Mesenchymal stem cell (in vitro differentiated cells and primary cell): ENCODE data around the gene NFAT5. TPM values are rescaled to one million over a fixed set of nuclear protein-coding genes. Genes with fewer than 3 reads are reported as not detected.
"Not testable (repeated sequence)": the region's sequence is repeated elsewhere in the genome, so short reads cannot be mapped to it uniquely, and the experiment has no call there.

Experiments used
- DNase-seq: peaks from one replicate; pipeline ENCODE4 v3.0.0-alpha.2; 2013
- H2AFZ ChIP-seq: one replicate; pipeline ENCODE4 v1.6.1; 2013; ENCODE audit warnings: low read depth, mild to moderate bottlenecking, control low read depth, inconsistent platforms, low read length, moderate library complexity
- H2AK5ac ChIP-seq: 2 replicates; pipeline ENCODE4 v1.6.1; 2013; ENCODE audit warnings: low read length, moderate library complexity, mild to moderate bottlenecking, inconsistent platforms; ENCODE audit not compliant: severe bottlenecking
- H2BK120ac ChIP-seq: one replicate; pipeline ENCODE4 v1.6.1; 2013; ENCODE audit warnings: low read depth, mild to moderate bottlenecking, inconsistent platforms, low read length, moderate library complexity
- H2BK12ac ChIP-seq, 2 experiments: one replicate each; pipeline ENCODE4 v1.6.1; 2013; ENCODE audit warnings: inconsistent platforms in 2 of 2, low read length in 2 of 2, mild to moderate bottlenecking in 2 of 2, moderate library complexity in 2 of 2, control low read depth in 1 of 2
- H2BK15ac ChIP-seq: one replicate; pipeline ENCODE4 v1.6.1; 2013; ENCODE audit warnings: mild to moderate bottlenecking, low read depth, inconsistent platforms; ENCODE audit not compliant: poor library complexity, severe bottlenecking
- H2BK5ac ChIP-seq: 2 replicates; pipeline ENCODE4 v1.6.1; 2013; ENCODE audit warnings: low read depth, mild to moderate bottlenecking, low read length, control low read depth, inconsistent platforms; ENCODE audit not compliant: poor library complexity, severe bottlenecking
- H3K14ac ChIP-seq, 2 experiments: one replicate each; pipeline ENCODE4 v1.6.1; 2013; ENCODE audit warnings: inconsistent platforms in 2 of 2, low read length in 2 of 2, control low read depth in 1 of 2, mild to moderate bottlenecking in 1 of 2, moderate library complexity in 1 of 2
- H3K18ac ChIP-seq, 2 experiments: one replicate each; pipeline ENCODE4 v1.6.1; 2013; ENCODE audit warnings: inconsistent platforms in 2 of 2, low read length in 2 of 2, control low read depth in 1 of 2, low read depth in 1 of 2, mild to moderate bottlenecking in 1 of 2
- H3K23ac ChIP-seq, 2 experiments: one replicate each; pipeline ENCODE4 v1.6.1; 2013; ENCODE audit warnings: inconsistent platforms in 2 of 2, low read length in 2 of 2, mild to moderate bottlenecking in 2 of 2, moderate library complexity in 2 of 2, control low read depth in 1 of 2
- H3K27ac ChIP-seq: 2 replicates; pipeline ENCODE4 v1.5.1; 2013; ENCODE audit warnings: mild to moderate bottlenecking, moderate library complexity, low read length, control low read depth, inconsistent platforms; ENCODE audit not compliant: poor library complexity, severe bottlenecking
- H3K27me3 ChIP-seq, 2 experiments: 2 replicates each; pipeline versions ENCODE4 v1.6.1 to v1.7.0; 2013; ENCODE audit warnings: low read length in 2 of 2, mild to moderate bottlenecking in 2 of 2, moderate library complexity in 2 of 2, control low read depth in 1 of 2, inconsistent platforms in 1 of 2; ENCODE audit not compliant: control insufficient read depth in 1 of 2, insufficient read depth in 1 of 2
- H3K36me3 ChIP-seq, 2 experiments: 2 replicates each; pipeline versions ENCODE4 v1.6.1 to v1.7.0; 2013; ENCODE audit warnings: low read length in 2 of 2, control low read depth in 1 of 2, inconsistent platforms in 1 of 2, low read depth in 1 of 2, mild to moderate bottlenecking in 1 of 2; ENCODE audit not compliant: insufficient read depth in 2 of 2, control insufficient read depth in 1 of 2
- H3K4ac ChIP-seq, 2 experiments: one replicate each; pipeline ENCODE4 v1.6.1; 2013; ENCODE audit warnings: inconsistent platforms in 2 of 2, low read length in 2 of 2, mild to moderate bottlenecking in 2 of 2, moderate library complexity in 2 of 2, control low read depth in 1 of 2, low read depth in 1 of 2
- H3K4me1 ChIP-seq: 2 replicates; pipeline ENCODE4 v1.6.1; 2013; ENCODE audit warnings: low read depth, low read length, control low read depth; ENCODE audit not compliant: control insufficient read depth, insufficient read depth
- H3K4me2 ChIP-seq: 2 replicates; pipeline ENCODE4 v1.6.1; 2013; ENCODE audit warnings: low read length, mild to moderate bottlenecking, inconsistent platforms; ENCODE audit not compliant: poor library complexity, severe bottlenecking
- H3K4me3 ChIP-seq, 2 experiments: 2 replicates each; pipeline versions ENCODE4 v1.5.1 to v1.7.0; 2013; ENCODE audit warnings: low read length in 2 of 2, mild to moderate bottlenecking in 2 of 2, control low read depth in 1 of 2, low read depth in 1 of 2; ENCODE audit not compliant: insufficient read depth in 1 of 2
- H3K79me1 ChIP-seq: replicated peaks from 2 replicates; pipeline ENCODE4 v1.6.1; 2013; ENCODE audit warnings: mild to moderate bottlenecking, control low read depth, low read length, inconsistent platforms; ENCODE audit not compliant: poor library complexity, severe bottlenecking
- H3K9ac ChIP-seq: 2 replicates; pipeline ENCODE4 v1.7.0; 2013; ENCODE audit warnings: mild to moderate bottlenecking, low read length, moderate library complexity
- H3K9me3 ChIP-seq: 2 replicates; pipeline ENCODE4 v1.7.0; 2013; ENCODE audit warnings: mild to moderate bottlenecking, low read length; ENCODE audit not compliant: control insufficient read depth
- H4K8ac ChIP-seq: one replicate; pipeline ENCODE4 v1.6.1; 2013; ENCODE audit warnings: inconsistent platforms, mild to moderate bottlenecking, low read length, moderate library complexity
- H4K91ac ChIP-seq: one replicate; pipeline ENCODE4 v1.6.1; 2013; ENCODE audit warnings: mild to moderate bottlenecking, low read length, inconsistent platforms
- whole genome bisulfite sequencing: methylation state at CpG from one replicate; pipeline ENCODE4 v1.1.7; 2013; ENCODE audit warnings: mixed read lengths; 5-methylcytosine and 5-hydroxymethylcytosine counted together
- polyA plus RNA-seq, 2 experiments: library from polyadenylated mRNA; stranded (reverse); fragments of 200-250 nt; gene quantifications; one replicate each; pipeline ENCODE4 v1.2.3, GENCODE V29; 2013

Gene NFAT5
- 30.9 TPM for polyA plus RNA-seq (2013, experiment 1 of 2)
- polyA plus RNA-seq (2013, experiment 2 of 2), result 25.5 TPM

- peak within 1 kb of the TSS; percentile 98 to 100 for H3K18ac ChIP-seq
- peak within 1 kb of the TSS; percentile 97 for H2BK5ac ChIP-seq
- H3K4me1 ChIP-seq, result peaks cover 4% of the 10 kb centered on the region
- peak within 1 kb of the TSS; percentile 97 for H3K27ac ChIP-seq
- H3K14ac ChIP-seq, result peak within 1 kb of the TSS; percentile 95 to 100
- peak; percentile 84 for DNase-seq
- peak within 1 kb of the TSS in 1 of 2 experiments; percentile 97 for H2BK12ac ChIP-seq
- H4K8ac ChIP-seq, result peak within 1 kb of the TSS; percentile 94
- H3K9me3 ChIP-seq, result no peaks in the 10 kb centered on the region
- H3K9ac ChIP-seq, result peak within 1 kb of the TSS; percentile 96
- H3K4me2 ChIP-seq, result peak within 1 kb of the TSS; percentile 87
- H3K4me3 ChIP-seq, result peak within 1 kb of the TSS; percentile 88 to 100
- peak within 1 kb of the TSS; percentile 98 for H4K91ac ChIP-seq
- H3K36me3 ChIP-seq, result peaks cover 0 to 17% of the 10 kb centered on the region in 2 experiments
- peak within 1 kb of the TSS; percentile 96 for H2BK120ac ChIP-seq
- H3K23ac ChIP-seq, result peak within 1 kb of the TSS; percentile 67 to 99
- peak within 1 kb of the TSS; percentile 97 to 99 for H3K4ac ChIP-seq
- under 1% methylated on average over 40 of the region's 60 CpGs for WGBS
- no peaks in the 10 kb centered on the region for H3K27me3 ChIP-seq
- H2AFZ ChIP-seq, result peak within 1 kb of the TSS; percentile 82
- H2BK15ac ChIP-seq, result peak within 1 kb of the TSS; percentile 98
- H2AK5ac ChIP-seq, result peak within 1 kb of the TSS; percentile 80
- H3K79me1 ChIP-seq, result peaks cover 1% of the 10 kb centered on the region
Observed at GRCh38 chr16:69565671-69566239, at the start of gene NFAT5. Gene NFAT5, plus strand, starts transcription at chr16:69565966. Its CDS starts 336 bp downstream, at chr16:69566302.

GRCh38 chr16:69517914-69518313 lies 47.9 kb upstream of the NFAT5 start:
- H2BK5ac ChIP-seq, DNase-seq, H3K27ac ChIP-seq, H4K8ac ChIP-seq, H3K14ac ChIP-seq, H3K4me2 ChIP-seq, H3K79me1 ChIP-seq, H2BK15ac ChIP-seq, H3K36me3 ChIP-seq, H3K9me3 ChIP-seq, H3K4me1 ChIP-seq, H2BK120ac ChIP-seq, H3K4me3 ChIP-seq, H2AK5ac ChIP-seq, H3K23ac ChIP-seq, H3K9ac ChIP-seq, H4K91ac ChIP-seq, H3K27me3 ChIP-seq, H2AFZ ChIP-seq, H2BK12ac ChIP-seq, H3K4ac ChIP-seq, H3K18ac ChIP-seq: not testable (repeated sequence)
- no CpG with 5 or more reads among the region's 6 CpGs for WGBS

- no peak overlapping the region for H4K91ac ChIP-seq
- H3K4ac ChIP-seq, result no peak overlapping the region
- no peaks in the 10 kb centered on the region for H3K79me1 ChIP-seq
- no peak overlapping the region for H2BK120ac ChIP-seq
- no peaks in the 10 kb centered on the region for H3K4me1 ChIP-seq
- WGBS, result 100% methylated on average over 3 of the region's 4 CpGs
- H3K4me2 ChIP-seq, result no peak overlapping the region
- no peak overlapping the region for H4K8ac ChIP-seq
- H2AFZ ChIP-seq, result no peak overlapping the region
- no peak overlapping the region for H3K14ac ChIP-seq
- H3K27ac ChIP-seq, result no peak overlapping the region
- no peaks in the 10 kb centered on the region for H3K36me3 ChIP-seq
- no peaks in the 10 kb centered on the region for H3K9me3 ChIP-seq
- H2AK5ac ChIP-seq, result no peak overlapping the region
- no peaks in the 10 kb centered on the region for H3K27me3 ChIP-seq
- H3K23ac ChIP-seq, result no peak overlapping the region
- no peak overlapping the region for H2BK15ac ChIP-seq
- no peak overlapping the region for H3K4me3 ChIP-seq
- DNase-seq, result no peak
- no peak overlapping the region for H2BK5ac ChIP-seq
- H3K18ac ChIP-seq, result no peak overlapping the region
- H3K9ac ChIP-seq, result no peak overlapping the region
- no peak overlapping the region for H2BK12ac ChIP-seq
Observed at GRCh38 chr16:69520413-69520799, 45.4 kb upstream of the NFAT5 start.

- Histone ChIP-seq H4K8ac (peak overlapping the region; percentile 45), H2BK12ac (peak overlapping the region in 1 of 2 experiments; percentile 71), H3K36me3 (no peaks in the 10 kb centered on the region), H2BK120ac (no peak overlapping the region), H4K91ac (no peak overlapping the region), H3K4me3 (no peak overlapping the region), H3K14ac (no peak overlapping the region), H2AFZ (no peak overlapping the region), H3K4ac (peak overlapping the region in 1 of 2 experiments; percentile 49), H3K9ac (no peak overlapping the region), H2AK5ac (peak overlapping the region; percentile 62), H2BK5ac (no peak overlapping the region), H3K18ac (peak overlapping the region; percentile 41 to 49), H3K27me3 (no peaks in the 10 kb centered on the region), H3K23ac (no peak overlapping the region), H2BK15ac (peak overlapping the region; percentile 77), H3K4me2 (no peak overlapping the region), H3K27ac (no peak overlapping the region), H3K9me3 (no peaks in the 10 kb centered on the region), H3K79me1 (no peaks in the 10 kb centered on the region), H3K4me1 (peaks cover under 1% of the 10 kb centered on the region)
- 98% methylated on average over 2 of the region's 3 CpGs for WGBS
- no peak for DNase-seq
Observed at GRCh38 chr16:69520800-69521602, 44.8 kb upstream of the NFAT5 start.
